ENCODE measurements around the gene INPP5F.

- TF ChIP-seq GATA3 (IDR thresholded peaks at IDR 0.05; ENCODE audit: low read depth, low read length), result no peak
- no peak for TF ChIP-seq GATA2 (IDR thresholded peaks at IDR 0.05; ENCODE audit: low read depth, low read length)
Observed at GRCh38 chr10:119827430-119827829, 101.6 kb downstream of the INPP5F start.
